ENCODE data around the gene CAMK1D.

GRCh38 chr10:12790270-12790669, 440.9 kb downstream of the CAMK1D start:
- TF ChIP-seq CREB1 (CRISPR knock-in tag; IDR thresholded peaks at IDR 0.05; ENCODE audit: low read depth) (no peak), CTCF (conservative IDR thresholded peaks at IDR 0.05; ENCODE audit: low read depth in 2 of 2) (no peak)
